K562 (cell line): ENCODE data around the gene RUFY2.

Experiments used
- CTCF ChIP-seq, 3 experiments: IDR thresholded peaks in 2 of 3; conservative IDR thresholded peaks in 1 of 3; 2 replicates each; pipeline ENCODE4 v1.5.1; 2011 to 2012; ENCODE audit warnings: low read length in 3 of 3, mild to moderate bottlenecking in 3 of 3, control low read depth in 2 of 3, improper control_type of control experiment in 1 of 3, inconsistent platforms in 1 of 3, low read depth in 1 of 3, mixed read lengths in 1 of 3, moderate library complexity in 1 of 3; ENCODE audit not compliant: insufficient read depth in 2 of 3
- EZH2 ChIP-seq: IDR thresholded peaks from 2 replicates; pipeline ENCODE4 v1.6.1; 2012; ENCODE audit warnings: low read depth, mild to moderate bottlenecking, inconsistent platforms, low read length, borderline replicate concordance
- FOXK2 ChIP-seq, 2 experiments: fragments of 450-650 bp; IDR thresholded peaks in 1 of 2; conservative IDR thresholded peaks in 1 of 2; 2 replicates each; pipeline ENCODE4 v1.6.1; 2016; ENCODE audit warnings: low read depth in 2 of 2, mild to moderate bottlenecking in 1 of 2
- GABPA ChIP-seq: fragments of 200-800 bp; sonication (Bioruptor generic); conservative IDR thresholded peaks from 2 replicates; pipeline ENCODE4 v1.6.1; 2016; ENCODE audit warnings: low read depth, missing genetic modification characterization, missing compliant biosample characterization
- MYNN ChIP-seq, 2 experiments: sonication (generic); formaldehyde crosslinking in 1 of 2; IDR thresholded peaks; 2 replicates each; pipeline versions ENCODE4 v1.5.0 to v1.6.1; 2016 to 2020; ENCODE audit warnings: antibody characterized with exemption in 1 of 2, missing genetic modification reagents in 1 of 2
- NFE2L1 ChIP-seq: fragments of 450-650 bp; IDR thresholded peaks from 2 replicates; pipeline ENCODE4 v1.6.1; 2016; ENCODE audit warnings: missing genetic modification characterization, low read depth, mild to moderate bottlenecking, missing compliant biosample characterization, moderate library complexity, borderline replicate concordance
- NFXL1 ChIP-seq: fragments of 450-650 bp; formaldehyde crosslinking; IDR thresholded peaks from 2 replicates; pipeline ENCODE4 v1.4.0; 2021; ENCODE audit warnings: mild to moderate bottlenecking
- SAP30 ChIP-seq: fragments of 200-600 bp; sonication (generic); IDR thresholded peaks from 2 replicates; pipeline ENCODE4 v1.6.1; 2012; ENCODE audit warnings: borderline replicate concordance, low read depth, mild to moderate bottlenecking, moderate library complexity, low read length, control low read depth, inconsistent platforms; ENCODE audit not compliant: insufficient read depth, poor library complexity, severe bottlenecking
- SMARCA5 ChIP-seq: fragments of 450-650 bp; IDR thresholded peaks from 2 replicates; pipeline ENCODE4 v1.6.1; 2016
- SPI1 ChIP-seq: IDR thresholded peaks from 2 replicates; pipeline ENCODE4 v1.6.1; 2011; ENCODE audit warnings: low read depth, low read length, control low read depth, borderline replicate concordance

- TF ChIP-seq FOXK2 (conservative IDR thresholded peaks at IDR 0.05 in 1 of 2, IDR thresholded peaks at IDR 0.05 in 1 of 2; ENCODE audit: low read depth in 2 of 2), result no peak
- TF ChIP-seq SAP30, result no peak
- no peak for TF ChIP-seq GABPA (tag)
- TF ChIP-seq NFE2L1 (tag), result no peak
- no peak for TF ChIP-seq EZH2
- TF ChIP-seq SPI1, result no peak
- no peak for TF ChIP-seq SMARCA5
- no peak for TF ChIP-seq CTCF (IDR thresholded peaks at IDR 0.05 in 2 of 3, conservative IDR thresholded peaks at IDR 0.05 in 1 of 3; ENCODE audit: insufficient read depth in 2 of 3, low read depth in 1 of 3, low read length in 3 of 3)
- TF ChIP-seq NFXL1, result no peak
- TF ChIP-seq MYNN (IDR thresholded peaks at IDR 0.05), result no peak
- TF ChIP-seq MYNN (CRISPR knock-in tag; IDR thresholded peaks at IDR 0.05), result no peak
Observed at GRCh38 chr10:68419376-68419775, 12.3 kb upstream of the RUFY2 start.
